Dermis blood vessel endothelial cell (primary cell): Measurements from ENCODE around the gene AP5S1. TPM values are rescaled to one million over a fixed set of nuclear protein-coding genes. Genes with fewer than 3 reads are reported as not detected.
"Not testable (repeated sequence)": the region's sequence is repeated elsewhere in the genome, so short reads cannot be mapped to it uniquely, and the experiment has no call there.

Source experiments
- DNase-seq: peaks from one replicate; pipeline ENCODE4 v3.0.0; 2010
- total RNA-seq: library from RNA; depleted of rRNA; stranded (reverse); fragments of >200 nt; gene quantifications from 2 replicates; pipeline ENCODE4 v1.2.3, GENCODE V29; 2014

Gene AP5S1
- total RNA-seq, 1 donor from 2014 or later: 22.3 TPM

GRCh38 chr20:3794168-3794567 is 26.2 kb upstream of the AP5S1 start:
- DNase-seq: not testable (repeated sequence)

- DNase-seq: no peak
These were observed 25.5 kb upstream of the AP5S1 start for GRCh38 chr20:3794701-3795420.

DNA sequence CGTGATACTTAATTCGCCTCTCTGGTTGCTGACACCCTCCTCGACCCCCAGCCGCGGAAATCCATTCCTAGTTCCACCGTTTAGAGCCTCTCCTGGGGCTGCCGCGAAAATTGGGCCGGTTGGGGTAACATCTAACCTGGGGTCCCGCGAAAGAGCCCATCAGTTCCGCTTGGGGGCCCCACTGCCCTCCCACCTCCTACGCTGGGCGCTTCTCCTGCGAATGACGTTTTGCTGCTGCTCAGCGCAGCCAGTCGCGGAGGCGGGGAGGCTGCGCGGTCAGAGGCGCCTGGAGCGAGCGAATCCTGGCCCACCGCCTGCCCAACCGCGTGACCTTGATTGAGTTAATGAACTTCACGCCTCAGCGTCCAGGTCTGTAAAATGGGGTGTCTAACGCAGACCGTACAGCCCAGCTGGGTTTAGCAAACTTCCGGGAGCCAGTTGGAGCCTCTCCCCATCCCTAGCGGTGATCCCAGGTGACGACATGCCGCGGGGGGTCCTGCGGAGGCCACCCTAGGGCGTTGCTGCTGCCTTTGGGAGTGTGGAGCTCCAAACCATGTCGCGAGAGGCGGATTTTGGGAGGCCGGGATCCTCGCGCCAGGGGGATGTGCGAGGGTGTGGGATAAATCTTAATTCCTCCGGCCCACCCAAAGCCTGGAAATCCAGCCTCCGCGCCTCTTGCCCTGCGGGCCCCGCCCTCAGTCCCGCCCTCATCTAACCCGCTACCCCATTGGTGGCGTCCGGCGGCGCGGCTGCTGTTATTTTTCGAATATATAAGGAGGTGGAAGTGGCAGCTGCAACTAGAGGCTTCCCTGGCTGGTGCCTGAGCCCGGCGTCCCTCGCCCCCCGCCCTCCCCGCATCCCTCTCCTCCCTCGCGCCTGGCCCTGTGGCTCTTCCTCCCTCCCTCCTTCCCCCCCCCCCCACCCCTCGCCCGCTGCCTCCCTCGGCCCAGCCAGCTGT is 24.6 kb upstream of the AP5S1 start, which contains the start of gene CDC25B:
CDC25B (plus strand) TSS at position 800 of the 958 bp plus-strand sequence. CDS start 222 bp downstream, outside the sequence.
- DNase-seq: peak; percentile 91

DNA sequence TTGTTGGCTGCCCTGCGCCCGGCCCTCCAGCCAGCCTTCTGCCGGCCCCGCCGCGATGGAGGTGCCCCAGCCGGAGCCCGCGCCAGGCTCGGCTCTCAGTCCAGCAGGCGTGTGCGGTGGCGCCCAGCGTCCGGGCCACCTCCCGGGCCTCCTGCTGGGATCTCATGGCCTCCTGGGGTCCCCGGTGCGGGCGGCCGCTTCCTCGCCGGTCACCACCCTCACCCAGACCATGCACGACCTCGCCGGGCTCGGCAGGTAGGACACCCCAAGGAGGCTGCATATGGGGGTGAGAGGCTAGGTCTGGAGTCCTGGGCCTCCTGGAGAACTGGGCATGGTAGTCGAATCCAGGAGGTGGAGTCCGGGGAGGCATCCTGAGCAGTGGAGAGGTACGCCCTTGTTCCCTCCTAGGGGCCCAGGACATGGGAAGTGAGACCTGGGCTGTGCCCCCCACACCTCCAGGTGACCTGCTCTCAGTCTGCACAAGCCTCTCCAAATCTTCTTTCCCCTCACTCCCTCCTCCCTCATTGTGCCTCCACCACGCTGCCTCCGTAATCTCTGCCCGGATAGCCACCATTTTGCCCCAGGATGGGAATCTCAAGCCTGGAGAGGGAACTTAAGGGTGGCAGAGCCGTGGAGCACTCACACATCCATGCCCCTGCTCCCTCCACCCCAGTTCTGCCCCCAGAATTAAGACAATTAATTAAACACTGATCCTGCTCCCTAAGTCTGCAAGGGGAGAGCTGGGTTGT is 23.7 kb upstream of the AP5S1 start:
- DNase-seq: no peak

- DNase-seq: no peak
These were observed 23.2 kb upstream of the AP5S1 start for GRCh38 chr20:3797226-3797545.

GRCh38 chr20:3797592-3798372 is 22.6 kb upstream of the AP5S1 start:
- DNase-seq: no peak

GRCh38 chr20:3798373-3798768 is 22.0 kb upstream of the AP5S1 start:
- DNase-seq: no peak

GRCh38 chr20:3798908-3799248 is 21.5 kb upstream of the AP5S1 start:
- DNase-seq: no peak

GRCh38 chr20:3800256-3800877 is 20.0 kb upstream of the AP5S1 start:
- DNase-seq: no peak

DNA sequence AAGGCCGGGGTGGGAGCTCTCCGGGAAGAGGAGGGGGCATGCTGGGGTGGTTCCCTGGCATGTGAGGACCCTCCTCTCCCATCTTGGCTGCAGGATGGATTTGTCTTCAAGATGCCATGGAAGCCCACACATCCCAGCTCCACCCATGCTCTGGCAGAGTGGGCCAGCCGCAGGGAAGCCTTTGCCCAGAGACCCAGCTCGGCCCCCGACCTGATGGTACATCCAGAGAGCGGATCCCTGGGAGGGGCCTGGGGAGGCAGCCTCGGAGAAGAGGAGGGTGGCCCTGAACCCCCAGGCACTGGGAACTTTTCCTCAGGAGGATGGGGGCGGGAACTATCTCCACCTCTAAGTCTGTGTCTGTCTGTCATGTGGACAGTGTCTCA is 19.5 kb upstream of the AP5S1 start:
- no peak for DNase-seq

- no peak for DNase-seq
These were observed 19.0 kb upstream of the AP5S1 start for GRCh38 chr20:3801299-3801698.

- no peak for DNase-seq
These were observed 18.5 kb upstream of the AP5S1 start for GRCh38 chr20:3801846-3802245.

GRCh38 chr20:3802524-3803239 is 17.7 kb upstream of the AP5S1 start:
- no peak for DNase-seq

DNA sequence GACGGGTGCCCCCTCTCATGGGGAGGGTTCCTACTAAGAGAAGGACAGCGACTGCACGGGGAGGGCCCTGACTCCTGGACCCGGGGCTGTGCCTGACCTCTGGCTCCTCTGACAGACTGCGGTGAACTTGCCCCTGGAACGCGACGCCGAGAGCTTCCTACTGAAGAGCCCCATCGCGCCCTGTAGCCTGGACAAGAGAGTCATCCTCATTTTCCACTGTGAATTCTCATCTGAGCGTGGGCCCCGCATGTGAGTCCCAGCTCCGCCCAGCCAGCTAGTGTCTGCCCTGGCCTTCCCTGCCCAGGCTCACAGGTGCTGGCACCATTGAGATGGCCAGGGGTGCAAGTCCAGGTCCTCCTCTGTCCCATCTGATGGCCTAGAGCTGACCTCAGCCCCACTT is 17.1 kb upstream of the AP5S1 start:
- no peak for DNase-seq

DNA sequence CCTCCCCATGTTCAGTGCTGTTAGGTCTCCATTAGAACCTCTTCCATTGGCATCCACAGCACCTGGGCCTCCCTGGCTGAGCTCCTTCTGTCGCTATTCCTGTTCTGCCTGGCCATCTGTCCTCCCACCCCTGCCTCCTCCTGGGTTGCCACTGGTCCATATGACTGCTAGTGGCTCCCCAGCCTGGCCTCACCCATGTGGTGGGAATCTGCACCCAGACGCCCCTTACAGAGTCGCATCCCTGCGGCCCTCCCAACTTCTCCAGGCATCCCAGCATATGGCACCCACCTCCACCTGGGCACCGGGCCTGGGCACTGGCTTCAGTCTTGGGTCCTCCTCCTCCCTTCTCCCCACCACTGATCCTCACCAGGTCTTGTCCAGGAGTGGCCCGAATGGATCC is 16.5 kb upstream of the AP5S1 start:
- no peak for DNase-seq

GRCh38 chr20:3804254-3804751 is 16.0 kb upstream of the AP5S1 start:
- DNase-seq: no peak

DNA sequence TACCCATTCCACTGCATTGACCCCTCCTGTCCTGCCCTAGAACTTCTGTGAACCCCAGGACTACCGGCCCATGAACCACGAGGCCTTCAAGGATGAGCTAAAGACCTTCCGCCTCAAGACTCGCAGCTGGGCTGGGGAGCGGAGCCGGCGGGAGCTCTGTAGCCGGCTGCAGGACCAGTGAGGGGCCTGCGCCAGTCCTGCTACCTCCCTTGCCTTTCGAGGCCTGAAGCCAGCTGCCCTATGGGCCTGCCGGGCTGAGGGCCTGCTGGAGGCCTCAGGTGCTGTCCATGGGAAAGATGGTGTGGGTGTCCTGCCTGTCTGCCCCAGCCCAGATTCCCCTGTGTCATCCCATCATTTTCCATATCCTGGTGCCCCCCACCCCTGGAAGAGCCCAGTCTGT is 15.6 kb upstream of the AP5S1 start:
- DNase-seq: no peak

DNA sequence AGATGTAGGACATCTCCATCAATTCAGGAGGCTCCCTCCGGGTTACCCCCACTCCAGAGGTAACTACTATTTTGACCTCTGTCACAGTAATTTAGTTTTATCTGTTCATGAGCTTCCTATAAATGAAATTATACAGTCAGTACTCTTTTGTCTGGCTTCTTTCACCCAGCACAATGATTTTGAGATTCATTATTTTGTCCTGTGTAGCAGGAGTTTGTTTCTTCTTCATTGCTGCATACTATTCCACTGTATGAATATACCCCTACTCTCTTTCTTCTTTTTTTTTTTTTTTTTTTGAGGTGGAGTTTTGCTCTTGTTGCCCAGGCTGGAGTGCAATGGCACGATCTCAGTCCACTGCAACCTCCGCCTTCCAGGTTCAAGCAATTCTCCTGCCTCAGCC is 11.8 kb upstream of the AP5S1 start:
- no peak for DNase-seq

DNA sequence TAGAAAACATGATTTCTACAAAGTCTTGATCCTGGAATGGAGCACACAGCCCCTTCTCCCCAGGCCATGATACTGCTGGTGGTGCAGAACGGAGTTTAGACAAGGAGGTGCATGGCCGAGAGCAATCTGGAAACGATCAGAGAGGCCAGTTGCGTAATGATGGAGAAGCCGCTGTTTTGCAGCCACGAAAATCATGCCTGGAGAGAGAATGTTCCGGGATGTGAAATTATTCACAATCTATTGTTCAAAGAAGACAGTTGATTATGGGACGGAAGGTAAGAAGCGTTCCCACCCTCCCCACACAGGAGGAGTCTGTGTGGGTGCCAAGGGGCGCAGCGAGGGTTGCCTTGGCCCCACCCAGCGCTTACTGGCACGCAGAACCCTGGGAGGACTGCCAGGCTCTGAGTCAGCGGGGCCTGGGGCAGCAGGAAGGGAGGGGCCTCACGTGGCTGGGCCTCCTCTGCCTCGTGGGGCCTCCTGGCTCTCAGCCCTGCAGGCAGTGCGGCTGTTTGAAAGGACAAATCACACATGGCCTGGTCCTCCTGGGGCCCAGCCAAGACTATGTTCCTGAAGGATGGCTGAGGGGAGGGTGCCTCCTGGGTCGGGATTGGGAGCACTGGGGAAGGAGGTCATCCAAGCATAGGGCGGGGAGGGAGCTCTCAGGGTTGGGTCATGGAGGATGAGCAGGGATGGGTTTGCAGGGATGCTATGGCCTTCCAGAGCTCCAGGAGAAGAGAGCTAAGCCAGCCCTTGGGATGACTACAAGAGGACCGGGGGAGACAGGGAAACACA is 8.7 kb upstream of the AP5S1 start:
- DNase-seq: peak; percentile 99

DNA sequence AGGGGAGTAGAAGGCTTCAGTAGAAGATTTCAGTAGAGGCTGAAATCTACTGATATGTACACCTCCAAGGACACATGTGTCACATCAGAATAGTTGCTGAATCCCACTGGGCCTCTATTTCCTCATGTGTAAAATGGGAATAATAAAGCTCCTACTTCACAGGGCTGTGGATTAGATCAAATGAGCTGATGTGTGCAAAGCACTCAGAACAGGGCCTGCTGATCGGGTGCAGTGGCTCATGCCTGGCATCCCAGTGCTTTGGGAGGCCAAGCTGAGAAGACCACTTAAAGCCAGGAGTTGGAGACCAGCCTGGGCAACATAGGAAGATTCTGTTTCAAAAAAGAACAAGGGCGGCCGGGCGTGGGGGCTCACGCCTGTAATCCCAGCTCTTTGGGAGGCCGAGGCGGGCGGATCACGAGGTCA is 8.1 kb upstream of the AP5S1 start:
- no peak for DNase-seq
